Common myeloid progenitor, CD34-positive (primary cell): ENCODE measurements around the gene MBD3L3.

ENCODE experiments used
- CTCF ChIA-PET: fragments of 350-600 bp; sonication (Branson Sonifier 250); formaldehyde crosslinking; loops from one replicate; lab custom pipeline; 2021; ENCODE audit warnings: antibody characterized with exemption; lab: Charles Lee
- POLR2A ChIA-PET: fragments of 350-600 bp; sonication (Branson Sonifier 250); formaldehyde crosslinking; loops from one replicate; lab custom pipeline; 2021; ENCODE audit warnings: antibody characterized with exemption; lab: Charles Lee
- DNase-seq, 3 donors: peaks; one replicate each; pipeline versions ENCODE4 v3.0.0 to v3.0.0-alpha.2; 2013
- H3K27ac ChIP-seq, 2 experiments: 1 replicate in 1 of 2; 2 replicates in 1 of 2; pipeline ENCODE4 v1.7.0; 2013; ENCODE audit warnings: inconsistent platforms in 2 of 2, low read length in 2 of 2, mild to moderate bottlenecking in 2 of 2, low read depth in 1 of 2, moderate library complexity in 1 of 2; ENCODE audit not compliant: severe bottlenecking in 2 of 2, insufficient read depth in 1 of 2, poor library complexity in 1 of 2
- H3K27me3 ChIP-seq, 5 experiments: replicated peaks in 2 of 5; 1 replicate in 3 of 5; 2 replicates in 2 of 5; pipeline versions ENCODE4 v1.6.1 to v1.7.0; 2013; ENCODE audit warnings: low read length in 4 of 5, mild to moderate bottlenecking in 2 of 5, moderate library complexity in 2 of 5, inconsistent platforms in 1 of 5; ENCODE audit not compliant: insufficient read depth in 5 of 5, control insufficient read depth in 4 of 5
- H3K36me3 ChIP-seq, 4 experiments: 1 replicate in 2 of 4; 2 replicates in 2 of 4; pipeline versions ENCODE4 v1.6.1 to v1.7.0; 2013; ENCODE audit warnings: low read length in 3 of 4, control low read depth in 1 of 4, mild to moderate bottlenecking in 1 of 4; ENCODE audit not compliant: control insufficient read depth in 4 of 4, insufficient read depth in 4 of 4
- H3K4me1 ChIP-seq, 4 experiments: 1 replicate in 3 of 4; 2 replicates in 1 of 4; pipeline versions ENCODE4 v1.6.1 to v1.7.1; 2013; ENCODE audit warnings: low read length in 3 of 4, mild to moderate bottlenecking in 3 of 4, control low read depth in 1 of 4, inconsistent platforms in 1 of 4, moderate library complexity in 1 of 4; ENCODE audit not compliant: control insufficient read depth in 4 of 4, insufficient read depth in 4 of 4; ENCODE audit errors: control extremely low read depth in 1 of 4
- H3K4me3 ChIP-seq, 7 experiments: 1 replicate in 4 of 7; 2 replicates in 3 of 7; pipeline versions ENCODE4 v1.5.1 to v1.7.0; 2013; ENCODE audit warnings: mild to moderate bottlenecking in 7 of 7, low read length in 6 of 7, moderate library complexity in 6 of 7, inconsistent platforms in 2 of 7, low read depth in 2 of 7, control low read depth in 1 of 7; ENCODE audit not compliant: insufficient read depth in 4 of 7, control insufficient read depth in 1 of 7; ENCODE audit errors: extremely low read depth in 1 of 7
- H3K9me3 ChIP-seq, 5 experiments: 1 replicate in 4 of 5; 2 replicates in 1 of 5; pipeline versions ENCODE4 v1.6.1 to v1.7.1; 2013; ENCODE audit warnings: low read length in 4 of 5, mild to moderate bottlenecking in 2 of 5, inconsistent platforms in 1 of 5, low read depth in 1 of 5, moderate library complexity in 1 of 5; ENCODE audit not compliant: control insufficient read depth in 4 of 5, insufficient read depth in 2 of 5; ENCODE audit errors: control extremely low read depth in 1 of 5
- WGBS: methylation state at CpG from one replicate; pipeline ENCODE4 v1.1.5; 2013; ENCODE audit not compliant: insufficient coverage; 5-methylcytosine and 5-hydroxymethylcytosine counted together

The MBD3L3 gene

DNA sequence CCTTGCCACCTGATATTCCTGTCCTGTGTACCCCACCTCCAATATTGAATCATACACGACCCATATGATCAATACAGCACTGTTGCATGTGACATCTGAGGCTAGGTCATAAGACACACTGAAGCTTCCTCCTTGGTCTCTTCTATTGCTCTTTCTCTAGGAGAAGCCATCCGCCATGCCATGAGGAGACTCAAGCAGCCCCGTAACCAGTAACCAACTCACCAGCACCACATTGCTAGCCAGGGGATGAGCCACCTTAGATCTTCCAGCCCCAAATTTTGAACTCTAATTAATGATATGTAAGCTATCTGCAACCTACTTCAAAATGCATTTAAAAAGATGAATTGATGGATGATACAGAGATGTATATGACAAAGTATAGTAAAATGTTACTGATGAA is 39.6 kb upstream of the MBD3L3 start:
- H3K27ac ChIP-seq = peak overlapping the region in 1 of 2 experiments; percentile 85
- CTCF ChIA-PET = no interaction called here
- H3K27me3 ChIP-seq = no peaks in the 10 kb centered on the region
- DNase-seq = peak in 1 of 3 donors; percentile 22
- POLR2A ChIA-PET = no interaction called here
- 100% methylated on average over 1 of the region's 3 CpGs for WGBS
- peak overlapping the region in 4 of 7 experiments; percentile 73 to 86 (median 79) for H3K4me3 ChIP-seq
- peaks cover 0 to 31% (median 20%) of the 10 kb centered on the region in 5 experiments for H3K9me3 ChIP-seq
- H3K36me3 ChIP-seq = no peaks in the 10 kb centered on the region
- H3K4me1 ChIP-seq = peaks cover 2 to 12% (median 9%) of the 10 kb centered on the region in 4 experiments

DNA sequence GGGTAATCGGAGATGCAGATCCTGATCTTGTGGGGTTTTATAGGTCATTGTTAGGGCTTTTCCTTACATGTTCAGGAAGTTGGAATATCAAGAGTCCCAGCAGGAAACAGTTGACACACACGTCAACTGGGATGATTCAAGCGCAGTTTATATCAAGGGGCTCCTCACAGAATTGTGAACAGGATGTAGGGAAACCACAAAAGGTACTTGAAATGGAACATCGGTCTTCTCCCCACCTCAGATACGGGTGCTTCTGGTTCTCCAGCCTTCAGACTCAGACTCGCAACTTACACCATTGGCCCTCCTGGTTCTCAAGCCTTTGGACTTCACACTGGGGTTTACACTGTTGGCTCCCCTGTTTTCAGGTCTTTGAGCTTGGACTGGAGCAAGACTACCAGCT is 30.5 kb upstream of the MBD3L3 start:
- no peak for DNase-seq
- Histone ChIP-seq H3K27ac (no peak overlapping the region), H3K36me3 (peaks cover 5 to 29% (median 11%) of the 10 kb centered on the region in 4 experiments), H3K4me3 (no peak overlapping the region), H3K9me3 (peaks cover 12 to 83% (median 66%) of the 10 kb centered on the region in 5 experiments), H3K27me3 (no peaks in the 10 kb centered on the region), H3K4me1 (no peaks in the 10 kb centered on the region)
- WGBS = 91% methylated on average over 5 of the region's 6 CpGs
- ChIA-PET CTCF (no interaction called here), POLR2A (no interaction called here)

DNA sequence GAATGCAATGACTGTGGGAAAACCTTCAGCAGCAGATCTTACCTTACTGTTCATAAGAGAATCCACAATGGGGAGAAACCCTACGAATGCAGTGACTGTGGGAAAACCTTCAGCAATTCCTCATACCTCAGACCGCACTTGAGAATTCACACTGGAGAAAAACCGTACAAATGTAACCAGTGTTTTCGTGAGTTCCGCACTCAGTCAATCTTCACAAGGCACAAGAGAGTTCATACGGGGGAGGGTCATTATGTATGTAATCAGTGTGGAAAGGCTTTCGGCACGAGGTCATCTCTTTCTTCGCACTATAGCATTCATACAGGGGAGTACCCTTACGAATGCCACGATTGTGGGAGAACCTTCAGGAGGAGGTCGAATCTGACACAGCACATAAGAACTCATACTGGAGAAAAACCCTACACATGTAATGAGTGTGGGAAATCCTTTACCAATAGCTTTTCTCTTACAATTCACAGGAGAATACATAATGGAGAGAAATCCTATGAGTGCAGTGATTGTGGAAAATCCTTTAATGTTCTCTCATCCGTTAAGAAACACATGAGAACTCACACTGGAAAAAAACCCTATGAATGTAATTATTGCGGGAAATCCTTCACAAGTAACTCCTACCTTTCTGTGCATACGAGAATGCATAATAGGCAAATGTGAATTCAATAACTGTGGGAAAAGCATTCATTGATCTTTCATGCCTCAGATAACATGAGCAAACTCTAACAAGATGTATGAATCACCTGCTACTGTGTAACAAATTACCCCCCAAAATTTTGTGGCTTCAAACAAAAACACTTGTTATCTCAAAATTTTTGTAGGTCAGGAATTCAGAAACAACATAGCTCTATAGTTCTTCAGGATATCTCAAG is 24.8 kb upstream of the MBD3L3 start:
- H3K27ac ChIP-seq = no peak overlapping the region
- peak; percentile 52 to 85 (median 74) for DNase-seq
- CTCF ChIA-PET = interaction anchor here (0.6 to 0.7 kb wide), 2 partner anchors 16 to 784 kb away, joined by 3 to 4 read pairs; no protein-coding TSS in a partner anchor
- H3K9me3 ChIP-seq = peaks cover 31 to 95% (median 80%) of the 10 kb centered on the region in 5 experiments
- H3K4me1 ChIP-seq = no peaks in the 10 kb centered on the region
- H3K36me3 ChIP-seq = peaks cover 53 to 73% (median 63%) of the 10 kb centered on the region in 4 experiments
- POLR2A ChIA-PET = no interaction called here
- 99% methylated on average over 11 of the region's 15 CpGs for WGBS
- H3K4me3 ChIP-seq = peak overlapping the region in 1 of 7 experiments; percentile 46
- H3K27me3 ChIP-seq = no peaks in the 10 kb centered on the region

DNA sequence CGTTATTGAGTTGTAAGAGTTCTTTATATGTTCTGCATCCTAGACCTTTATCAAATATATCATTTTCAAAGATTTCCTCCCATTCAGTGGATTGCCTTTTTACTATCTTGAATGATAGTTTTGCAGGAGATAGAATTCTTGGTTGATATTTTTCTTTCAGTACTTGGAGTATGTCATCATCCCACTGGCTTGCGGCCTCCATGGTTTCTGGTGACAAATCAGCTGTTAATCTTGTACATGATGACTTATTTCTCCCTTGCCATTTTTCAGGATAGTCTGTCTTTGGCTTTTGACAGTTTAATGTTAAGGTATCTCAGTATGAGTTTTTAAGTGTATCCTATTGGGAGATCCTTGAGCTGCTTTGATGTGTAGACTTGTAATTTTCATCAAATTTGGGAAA is 19.5 kb upstream of the MBD3L3 start:
- H3K27me3 ChIP-seq = no peaks in the 10 kb centered on the region
- DNase-seq = peak in 2 of 3 donors; percentile 55 to 69
- peaks cover 60 to 99% (median 91%) of the 10 kb centered on the region in 4 experiments for H3K36me3 ChIP-seq
- H3K4me1 ChIP-seq = no peaks in the 10 kb centered on the region
- peak overlapping the region in 1 of 7 experiments; percentile 6 for H3K4me3 ChIP-seq
- ChIA-PET POLR2A (interaction anchor here (0.6 kb wide), 1 partner anchor 133 kb away, joined by 3 read pairs; no protein-coding TSS in a partner anchor), CTCF (no interaction called here)
- no CpG with 5 or more reads among the region's 2 CpGs for WGBS
- H3K27ac ChIP-seq = no peak overlapping the region
- H3K9me3 ChIP-seq = peaks cover 22 to 84% (median 79%) of the 10 kb centered on the region in 5 experiments

DNA sequence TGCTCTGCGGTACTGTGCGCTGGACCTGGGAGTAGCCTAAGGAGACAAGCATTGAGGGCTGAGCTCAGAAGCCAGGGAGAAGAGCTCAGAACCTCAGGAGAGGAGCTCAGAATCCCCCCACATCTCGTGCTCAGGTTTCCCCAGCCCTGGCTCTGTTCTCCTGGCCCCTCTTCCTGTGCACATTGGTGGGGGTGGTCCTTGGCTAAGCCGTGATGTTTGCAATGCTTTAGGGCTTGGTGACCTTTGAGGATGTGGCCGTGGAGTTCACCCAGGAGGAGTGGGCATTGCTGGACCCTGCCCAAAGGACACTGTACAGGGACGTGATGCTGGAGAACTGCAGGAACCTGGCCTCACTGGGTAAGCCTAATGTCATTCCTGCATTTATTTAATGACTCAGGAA is 17.7 kb upstream of the MBD3L3 start:
- Histone ChIP-seq H3K27ac (no peak overlapping the region), H3K4me1 (no peaks in the 10 kb centered on the region), H3K27me3 (no peaks in the 10 kb centered on the region), H3K9me3 (peaks cover 10 to 73% (median 68%) of the 10 kb centered on the region in 5 experiments), H3K4me3 (no peak overlapping the region), H3K36me3 (peaks cover 52 to 98% (median 84%) of the 10 kb centered on the region in 4 experiments)
- 96% methylated on average over 6 of the region's 6 CpGs for WGBS
- ChIA-PET CTCF (interaction anchor here (0.6 kb wide), 1 partner anchor 197 kb away, joined by 3 read pairs; no protein-coding TSS in a partner anchor), POLR2A (no interaction called here)
- DNase-seq = no peak

DNA sequence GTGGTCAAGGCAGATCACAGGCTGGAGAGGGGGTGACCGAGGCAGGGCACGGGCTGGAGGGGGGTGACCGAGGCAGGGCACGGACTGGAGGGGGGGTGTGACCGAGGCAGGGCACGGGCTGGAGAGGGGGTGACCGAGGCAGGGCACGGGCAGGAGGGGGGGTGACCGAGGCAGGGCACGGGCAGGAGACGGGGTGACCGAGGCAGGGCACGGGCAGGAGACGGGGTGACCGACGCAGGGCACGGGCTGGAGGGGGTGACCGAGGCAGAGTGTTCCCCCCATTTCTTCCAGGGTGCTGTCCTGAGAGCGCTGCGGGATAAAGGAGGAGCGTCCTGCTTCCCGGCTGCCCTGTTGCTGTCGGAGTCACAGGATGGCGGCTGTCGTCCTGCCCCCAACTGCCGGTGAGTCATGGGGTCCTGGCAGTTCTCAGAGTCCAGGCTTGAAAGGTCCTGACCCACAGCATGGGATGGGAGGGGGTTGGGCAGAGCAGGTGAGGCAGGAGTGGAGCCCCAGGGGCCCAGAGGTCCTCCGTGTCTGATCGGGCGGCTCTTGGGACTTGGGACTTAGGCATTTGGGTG is 16.3 kb upstream of the MBD3L3 start:
- Histone ChIP-seq H3K27me3 (no peaks in the 10 kb centered on the region), H3K9me3 (peaks cover 4 to 59% (median 54%) of the 10 kb centered on the region in 5 experiments), H3K36me3 (peaks cover 41 to 88% (median 72%) of the 10 kb centered on the region in 4 experiments), H3K4me1 (peaks cover 5 to 9% (median 9%) of the 10 kb centered on the region in 4 experiments), H3K4me3 (no peak overlapping the region), H3K27ac (no peak overlapping the region)
- POLR2A ChIA-PET = interaction anchor here (0.7 kb wide), 1 partner anchor 70 kb away, joined by 3 read pairs; no protein-coding TSS in a partner anchor
- CTCF ChIA-PET = interaction anchor here (0.6 to 1.3 kb wide), 3 partner anchors 11 to 126 kb away, joined by 3 to 4 read pairs (median 3); no protein-coding TSS in a partner anchor
- 99% methylated on average over 28 of the region's 29 CpGs for WGBS
- DNase-seq = no peak
